NOMO-1 treated with dmso at 0.1 percent for 144 hours (cell line): Measurements from ENCODE around the gene ESRRA.

Experiments used
- DNase-seq: peaks from one replicate; lab custom pipeline; 2025; ENCODE audit not compliant: unreplicated experiment; lab: John Stamatoyannopoulos, UW

Gene ESRRA

GRCh38 chr11:64305075-64305690, at the start of gene ESRRA:
Gene ESRRA (plus strand): TSS chr11:64305524. CDS start chr11:64307180, 1,656 bp downstream.
- peak; percentile 99 for DNase-seq

DNA sequence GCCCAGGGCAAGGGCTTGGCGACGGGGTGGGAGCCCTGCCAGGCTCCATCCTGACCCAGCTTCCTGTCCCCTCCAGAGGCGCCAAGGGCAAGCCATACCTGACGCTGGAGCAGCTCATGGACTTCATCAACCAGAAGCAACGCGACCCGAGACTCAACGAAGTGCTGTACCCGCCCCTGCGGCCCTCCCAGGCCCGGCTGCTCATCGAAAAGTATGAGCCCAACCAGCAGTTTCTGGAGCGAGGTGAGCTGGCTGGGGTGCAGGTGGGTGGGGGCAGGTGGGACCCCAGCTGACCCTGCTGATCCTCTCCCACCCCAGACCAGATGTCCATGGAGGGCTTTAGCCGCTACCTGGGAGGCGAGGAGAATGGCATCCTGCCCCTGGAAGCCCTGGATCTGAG, 49.0 kb upstream of the ESRRA start:
- no peak for DNase-seq

GRCh38 chr11:64258356-64258755, 47.0 kb upstream of the ESRRA start:
- no peak for DNase-seq

- no peak for DNase-seq
Observed at GRCh38 chr11:64258946-64259532, 46.3 kb upstream of the ESRRA start.

- DNase-seq = no peak
Observed at GRCh38 chr11:64259533-64260067, 45.7 kb upstream of the ESRRA start.

GRCh38 chr11:64260147-64260708, 45.1 kb upstream of the ESRRA start:
- DNase-seq = no peak

GRCh38 chr11:64261556-64262080, 43.7 kb upstream of the ESRRA start:
- no peak for DNase-seq

- DNase-seq = no peak
Observed at GRCh38 chr11:64262271-64263002, 42.9 kb upstream of the ESRRA start.

- DNase-seq = no peak
Observed at GRCh38 chr11:64263021-64263946, 42.0 kb upstream of the ESRRA start.

DNA sequence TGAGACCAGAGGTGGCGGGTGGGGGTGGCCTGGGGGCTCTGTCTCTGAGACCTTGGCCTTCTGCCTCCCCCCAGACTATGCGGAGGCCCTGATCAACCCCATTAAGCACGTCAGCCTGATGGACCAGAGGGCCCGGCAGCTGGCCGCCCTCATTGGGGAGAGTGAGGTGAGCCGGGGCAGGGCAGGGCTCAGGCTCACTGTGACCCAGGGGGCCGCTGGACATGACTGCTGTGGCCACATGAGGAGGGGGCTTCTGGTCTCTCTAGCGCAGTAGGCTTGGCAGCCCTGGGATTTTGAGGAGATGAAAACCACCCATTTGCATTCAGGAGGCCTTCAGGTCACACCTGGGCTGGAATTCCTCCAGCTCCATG, 41.4 kb upstream of the ESRRA start:
- DNase-seq = no peak

- no peak for DNase-seq
Observed at GRCh38 chr11:64264371-64264852, 40.9 kb upstream of the ESRRA start.

DNA sequence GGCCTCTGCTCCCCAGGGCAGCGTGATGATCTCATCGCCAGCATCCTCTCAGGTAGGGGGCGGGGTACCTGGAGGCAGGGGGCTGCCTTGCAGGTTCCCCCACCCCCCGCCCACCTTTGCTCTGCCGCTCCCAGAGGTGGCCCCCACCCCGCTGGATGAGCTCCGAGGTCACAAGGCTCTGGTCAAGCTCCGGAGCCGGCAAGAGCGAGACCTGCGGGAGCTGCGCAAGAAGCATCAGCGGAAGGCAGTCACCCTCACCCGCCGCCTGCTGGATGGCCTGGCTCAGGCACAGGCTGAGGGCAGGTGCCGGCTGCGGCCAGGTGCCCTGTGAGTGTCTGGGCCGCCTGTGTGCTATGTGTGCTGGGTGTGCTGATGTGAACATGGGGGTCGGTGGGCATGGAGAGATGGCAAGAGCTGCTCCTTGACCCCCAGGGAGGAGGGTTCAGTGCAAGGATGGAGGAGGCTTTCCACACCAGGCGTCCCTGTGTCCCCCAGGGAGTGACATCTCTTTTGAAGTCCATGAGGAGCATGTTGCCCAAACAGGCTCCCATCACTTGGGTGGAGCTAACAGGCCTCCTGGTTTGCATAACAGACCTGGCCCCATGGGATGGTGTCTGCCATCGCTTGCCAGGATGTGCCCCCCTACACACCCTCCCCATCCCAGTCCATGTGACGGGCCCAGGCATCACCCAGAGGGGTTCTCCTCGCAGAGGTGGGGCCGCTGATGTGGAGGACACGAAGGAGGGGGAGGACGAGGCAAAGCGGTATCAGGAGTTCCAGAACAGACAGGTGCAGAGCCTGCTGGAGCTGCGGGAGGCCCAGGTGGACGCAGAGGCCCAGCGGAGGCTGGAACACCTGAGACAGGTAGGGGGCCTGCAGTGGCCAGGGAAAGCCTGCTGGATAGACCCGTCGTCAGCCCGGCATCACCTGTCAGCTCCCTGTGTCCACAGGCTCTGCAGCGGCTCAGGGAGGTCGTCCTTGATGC, 39.9 kb upstream of the ESRRA start:
- DNase-seq = no peak

DNA sequence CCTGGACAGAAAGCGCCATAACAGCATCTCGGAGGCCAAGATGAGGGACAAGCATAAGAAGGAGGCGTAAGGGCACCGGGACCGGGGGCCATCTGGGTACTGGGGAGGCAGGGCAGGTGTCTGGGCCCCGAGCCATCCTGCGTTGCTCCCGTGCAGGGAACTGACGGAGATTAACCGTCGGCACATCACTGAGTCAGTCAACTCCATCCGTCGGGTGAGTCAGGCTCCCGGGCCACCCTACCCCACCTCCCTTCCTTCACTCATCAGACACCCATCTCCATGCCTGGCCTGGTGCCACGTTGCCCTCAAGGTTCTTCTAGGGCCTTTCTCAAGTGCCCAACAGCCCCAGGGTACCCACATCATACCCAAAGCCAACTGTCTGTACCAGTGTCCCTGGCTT, 39.0 kb upstream of the ESRRA start:
- no peak for DNase-seq

DNA sequence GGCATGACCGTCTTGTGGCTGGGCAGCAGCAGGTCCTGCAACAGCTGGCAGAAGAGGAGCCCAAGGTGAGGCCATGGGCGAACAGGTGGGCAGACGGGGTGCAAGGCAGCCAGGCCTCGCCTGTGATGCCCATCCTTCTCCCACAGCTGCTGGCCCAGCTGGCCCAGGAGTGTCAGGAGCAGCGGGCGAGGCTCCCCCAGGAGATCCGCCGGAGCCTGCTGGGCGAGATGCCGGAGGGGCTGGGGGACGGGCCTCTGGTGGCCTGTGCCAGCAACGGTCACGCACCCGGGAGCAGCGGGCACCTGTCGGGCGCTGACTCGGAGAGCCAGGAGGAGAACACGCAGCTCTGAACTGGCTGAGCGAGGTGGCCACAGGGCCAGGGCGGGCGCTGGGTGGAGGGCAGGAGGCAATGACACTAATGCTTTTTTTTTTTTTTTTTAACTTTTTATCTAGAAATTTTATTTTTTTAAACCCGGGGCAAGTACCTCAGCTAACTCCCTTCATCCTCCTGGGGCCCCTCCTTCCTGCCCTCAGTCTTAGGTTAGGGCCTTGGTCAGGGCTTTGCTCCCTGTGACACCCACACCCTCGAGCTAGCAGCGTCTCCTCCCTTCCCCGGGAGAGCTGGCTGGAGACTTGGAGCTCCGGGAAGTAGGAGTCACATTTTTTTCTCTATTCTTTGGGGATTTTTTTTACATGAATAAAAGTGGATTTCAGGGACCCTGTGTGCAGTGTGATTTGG, 37.9 kb upstream of the ESRRA start:
- no peak for DNase-seq

DNA sequence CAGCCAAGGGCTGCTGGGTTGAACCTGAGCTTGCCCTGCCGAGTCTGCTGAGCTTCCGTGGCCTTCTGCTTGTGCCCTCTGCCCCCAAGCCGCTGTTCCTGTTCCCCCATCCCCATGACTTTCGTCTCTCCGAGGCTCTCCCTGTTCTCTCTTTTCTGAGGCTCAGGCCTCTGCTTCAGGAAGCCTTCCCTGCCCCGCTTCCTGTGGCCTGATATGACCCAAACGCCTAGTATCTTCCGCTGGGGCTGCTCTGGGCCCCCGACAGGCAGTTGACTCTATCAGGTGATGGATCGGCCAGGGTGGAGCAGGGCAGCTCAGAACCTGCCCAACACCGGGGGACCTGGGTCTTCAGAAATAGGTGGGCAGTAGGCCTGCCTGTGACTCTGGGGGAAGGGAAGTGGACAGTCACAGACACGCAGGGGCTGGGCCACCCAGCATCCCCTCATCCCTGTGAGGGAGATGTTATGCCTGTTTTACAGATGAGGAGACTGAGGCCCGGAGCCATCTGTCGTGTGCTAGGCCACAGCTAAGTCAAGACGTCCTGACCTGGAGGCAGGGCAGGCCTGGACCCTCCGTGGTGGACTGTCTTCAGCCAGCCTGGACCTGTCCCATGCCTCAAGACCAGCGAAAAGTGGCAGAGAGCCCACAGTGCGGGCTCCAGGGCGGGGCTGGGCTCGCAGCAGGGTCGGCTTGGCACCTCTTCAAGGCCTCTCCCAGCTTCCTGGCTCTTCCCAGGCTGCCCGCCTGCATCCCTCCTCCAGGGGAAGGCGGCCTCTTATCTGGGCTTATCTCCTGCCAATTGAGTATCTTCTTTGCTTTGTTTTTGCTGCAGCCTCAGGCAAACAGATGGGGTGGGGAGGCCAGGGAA, 37.1 kb upstream of the ESRRA start:
- DNase-seq = no peak

- DNase-seq = peak; percentile 31
Observed at GRCh38 chr11:64268893-64269539, 36.3 kb upstream of the ESRRA start.
